Activated CD8-positive, alpha-beta memory T cell treated with anti-CD3 and anti-CD28 coated beads for 1 hour (primary cell): ENCODE data around the gene PMS2.
"Not testable (repeated sequence)": the region's sequence is repeated elsewhere in the genome, so short reads cannot be mapped to it uniquely, and the experiment has no call there.

Source experiments
- DNase-seq, 2 donors: peaks; one replicate each; pipeline ENCODE4 v3.0.0-alpha.2; 2020; ENCODE audit warnings: low read depth in 1 of 2; ENCODE audit errors: extremely low read depth in 1 of 2

Gene PMS2

DNA sequence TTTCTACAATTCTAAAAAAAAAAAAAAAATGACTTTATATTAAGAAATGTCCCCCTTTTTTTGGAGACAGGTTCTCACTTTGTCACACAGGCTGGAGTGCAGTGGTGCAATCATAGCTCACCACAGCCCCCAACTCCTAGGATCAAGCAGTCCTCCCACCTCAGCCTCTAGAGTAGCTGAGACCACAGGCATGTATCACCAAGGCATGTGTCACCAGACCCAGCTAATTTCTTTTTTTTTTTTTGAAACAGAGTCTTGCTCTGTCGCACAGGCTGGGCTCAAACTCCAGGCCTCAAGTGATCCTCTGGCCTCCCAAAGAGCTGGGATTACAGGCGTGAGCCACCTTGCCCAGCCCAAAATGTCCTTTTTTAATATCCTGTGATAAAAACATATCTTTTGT lies 84.7 kb downstream of the PMS2 start:
- not testable (repeated sequence) for DNase-seq
